ENCODE results near the gene SHISA4.
"Not testable (repeated sequence)": the region's sequence is repeated elsewhere in the genome, so short reads cannot be mapped to it uniquely, and the experiment has no call there.

Gene SHISA4

GRCh38 chr1:201933840-201934430 lies 45.2 kb downstream of the SHISA4 start:
- DNase-seq: no peak

- no peak for DNase-seq
These were observed 49.0 kb downstream of the SHISA4 start for GRCh38 chr1:201937624-201938213.

- no peak for DNase-seq
These were observed 49.8 kb downstream of the SHISA4 start for GRCh38 chr1:201938440-201939035.

- no peak for DNase-seq
These were observed 50.5 kb downstream of the SHISA4 start for GRCh38 chr1:201939148-201939547.

- no peak for DNase-seq
These were observed 50.9 kb downstream of the SHISA4 start for GRCh38 chr1:201939574-201939973.

GRCh38 chr1:201940316-201940715 lies 51.6 kb downstream of the SHISA4 start:
- not testable (repeated sequence) for DNase-seq

- no peak for DNase-seq
These were observed 52.9 kb downstream of the SHISA4 start for GRCh38 chr1:201941420-201942128.

- no peak for DNase-seq
These were observed 53.4 kb downstream of the SHISA4 start for GRCh38 chr1:201942129-201942495.

All from activated T-cell treated with anti-CD3 and anti-CD28 coated beads for 4 hours (primary cell).